Thyroid gland (tissue), 4 donors: ENCODE data around the gene SYT15B. TPM values are rescaled to one million over a fixed set of nuclear protein-coding genes. Genes with fewer than 3 reads are reported as not detected.
A peak's percentile ranks its signal among the peaks of the same experiment; 100 is the strongest.
"Not testable (repeated sequence)": the region's sequence is repeated elsewhere in the genome, so short reads cannot be mapped to it uniquely, and the experiment has no call there.

Experiments
- DNase-seq, 2 donors: peaks; one replicate each; pipeline ENCODE4 v3.0.0-alpha.2; 2019
- H3K27ac ChIP-seq, 3 donors: fragments of 200-600 bp; sonication (generic); 1 replicate in 2 of 3; 2 replicates in 1 of 3; pipeline ENCODE4 v1.5.1; 2016 to 2019; ENCODE audit warnings: mild to moderate bottlenecking in 1 of 3, moderate library complexity in 1 of 3
- H3K27me3 ChIP-seq: fragments of 200-600 bp; sonication (generic); one replicate; pipeline ENCODE4 v1.5.1; 2019
- H3K36me3 ChIP-seq, 2 donors: fragments of 200-600 bp; sonication (generic); one replicate each; pipeline ENCODE4 v1.5.1; 2016 to 2019
- H3K4me1 ChIP-seq, 2 donors: fragments of 200-600 bp; sonication (generic); one replicate each; pipeline ENCODE4 v1.5.1; 2017 to 2019
- H3K4me3 ChIP-seq, 3 donors: fragments of 200-600 bp; sonication (generic); replicated peaks in 1 of 3; 1 replicate in 2 of 3; 2 replicates in 1 of 3; pipeline ENCODE4 v1.5.1; 2016; ENCODE audit warnings: mild to moderate bottlenecking in 1 of 3
- H3K9me3 ChIP-seq: fragments of 200-600 bp; sonication (generic); one replicate; pipeline ENCODE4 v1.5.1; 2017
- CTCF ChIP-seq, 6 experiments: fragments of 200-600 bp in 3 of 6; fragments of 450-650 bp in 3 of 6; sonication (generic) in 3 of 6; IDR thresholded peaks; one replicate each; pipeline ENCODE4 v1.5.1; 2016 to 2019; ENCODE audit warnings: antibody characterized with exemption in 6 of 6, mild to moderate bottlenecking in 2 of 6, inconsistent platforms in 1 of 6, moderate library complexity in 1 of 6
- WGBS, 2 donors: methylation state at CpG; one replicate each; pipeline ENCODE4 v1.1.5; 2017; 5-methylcytosine and 5-hydroxymethylcytosine counted together
- intact Hi-C: fragments of 100-400 bp; cut with DNase I; formaldehyde crosslinking; loops from one replicate; pipeline ENCODE4 v1.15.1; 2023
- total RNA-seq, 4 donors: library from RNA; depleted of rRNA; stranded (reverse); fragments of >200 nt; gene quantifications; one replicate each; pipeline ENCODE4 v1.2.3, GENCODE V29; 2016

SYT15B gene
- total RNA-seq, 4 donors from 2014 or later, result 0.21 to 4.6 (median 2.1) TPM

GRCh38 chr10:47753871-47754270 is 9.5 kb downstream of the SYT15B start:
- H3K36me3 ChIP-seq, H3K27me3 ChIP-seq, H3K4me1 ChIP-seq, H3K9me3 ChIP-seq, intact Hi-C loops, H3K27ac ChIP-seq, H3K4me3 ChIP-seq, DNase-seq: not testable (repeated sequence)
- no CpG with 5 or more reads among the region's 24 CpGs for WGBS, 2 donors

GRCh38 chr10:47753176-47753575 is 10.2 kb downstream of the SYT15B start:
- H3K27ac ChIP-seq, H3K36me3 ChIP-seq, intact Hi-C loops, DNase-seq, H3K9me3 ChIP-seq, H3K4me3 ChIP-seq, H3K4me1 ChIP-seq, H3K27me3 ChIP-seq: not testable (repeated sequence)
- 79% methylated on average over 3 of the region's 3 CpGs; no CpG with 5 or more reads in 1 of the 2 donors for WGBS, 2 donors

GRCh38 chr10:47751821-47752220 is 11.6 kb downstream of the SYT15B start:
- H3K27ac ChIP-seq, H3K36me3 ChIP-seq, intact Hi-C loops, H3K27me3 ChIP-seq, H3K4me3 ChIP-seq, H3K9me3 ChIP-seq, DNase-seq, H3K4me1 ChIP-seq: not testable (repeated sequence)
- WGBS, 2 donors, result no CpG with 5 or more reads among the region's 3 CpGs

GRCh38 chr10:47750360-47750759 is 13.0 kb downstream of the SYT15B start:
- H3K4me1 ChIP-seq, H3K4me3 ChIP-seq, intact Hi-C loops, H3K27me3 ChIP-seq, H3K9me3 ChIP-seq, H3K36me3 ChIP-seq, DNase-seq, H3K27ac ChIP-seq: not testable (repeated sequence)
- WGBS, 2 donors, result no CpG with 5 or more reads among the region's 8 CpGs

GRCh38 chr10:47746780-47747376 is 16.5 kb downstream of the SYT15B start:
- intact Hi-C loops, H3K4me3 ChIP-seq, H3K4me1 ChIP-seq, H3K36me3 ChIP-seq, H3K27ac ChIP-seq, H3K9me3 ChIP-seq, H3K27me3 ChIP-seq: not testable (repeated sequence)
- peak; percentile 44 to 52 for DNase-seq
- WGBS, 2 donors, result 8 to 10% methylated on average over 3 of the region's 4 CpGs

- H3K4me1 ChIP-seq, intact Hi-C loops, H3K27me3 ChIP-seq, H3K27ac ChIP-seq, H3K4me3 ChIP-seq, H3K36me3 ChIP-seq, DNase-seq, H3K9me3 ChIP-seq: not testable (repeated sequence)
- WGBS, 2 donors, result 21 to 27% methylated on average over 1 to 2 of the region's 4 CpGs
Measured at GRCh38 chr10:47744881-47745280, 18.5 kb downstream of the SYT15B start.

GRCh38 chr10:47743611-47744550 is 19.5 kb downstream of the SYT15B start:
- H3K9me3 ChIP-seq, H3K27ac ChIP-seq, H3K36me3 ChIP-seq, intact Hi-C loops, H3K27me3 ChIP-seq, H3K4me1 ChIP-seq: not testable (repeated sequence)
- H3K4me3 ChIP-seq, result peak overlapping the region in 1 of 3 donors; percentile 23
- peak; percentile 22 to 40 for DNase-seq
- TF ChIP-seq CTCF (IDR thresholded peaks at IDR 0.05), result peak in 1 of 6 experiments; percentile 15
- WGBS, 2 donors, result 0 to 11% methylated on average over 7 to 10 of the region's 48 CpGs

- H3K4me3 ChIP-seq, DNase-seq, H3K9me3 ChIP-seq, H3K27me3 ChIP-seq, H3K27ac ChIP-seq, intact Hi-C loops, H3K4me1 ChIP-seq, H3K36me3 ChIP-seq: not testable (repeated sequence)
- WGBS, 2 donors, result 61 to 72% methylated on average over 2 of the region's 2 CpGs
Measured at GRCh38 chr10:47740868-47741267, 22.5 kb downstream of the SYT15B start.

- H3K36me3 ChIP-seq, DNase-seq, H3K27me3 ChIP-seq, intact Hi-C loops, H3K4me1 ChIP-seq, H3K9me3 ChIP-seq, H3K27ac ChIP-seq, H3K4me3 ChIP-seq: not testable (repeated sequence)
- 100% methylated on average over 1 of the region's 5 CpGs; no CpG with 5 or more reads in 1 of the 2 donors for WGBS, 2 donors
Measured at GRCh38 chr10:47730911-47731310, 32.5 kb downstream of the SYT15B start.

GRCh38 chr10:47725740-47726139 is 37.7 kb downstream of the SYT15B start:
- H3K27me3 ChIP-seq, DNase-seq, H3K36me3 ChIP-seq, H3K4me1 ChIP-seq, intact Hi-C loops, H3K27ac ChIP-seq, H3K4me3 ChIP-seq, H3K9me3 ChIP-seq: not testable (repeated sequence)
- no CpG with 5 or more reads among the region's 6 CpGs for WGBS, 2 donors

- intact Hi-C loops, H3K4me3 ChIP-seq, H3K4me1 ChIP-seq, H3K27ac ChIP-seq, DNase-seq, H3K27me3 ChIP-seq, H3K9me3 ChIP-seq, H3K36me3 ChIP-seq: not testable (repeated sequence)
- WGBS, 2 donors, result no CpG with 5 or more reads among the region's 3 CpGs
Measured at GRCh38 chr10:47725047-47725446, 38.3 kb downstream of the SYT15B start.

GRCh38 chr10:47724119-47724518 is 39.3 kb downstream of the SYT15B start:
- H3K4me1 ChIP-seq, intact Hi-C loops: not testable (repeated sequence)
- 76 to 91% methylated on average over 4 of the region's 6 CpGs for WGBS, 2 donors

More at GRCh38 chr10:47724119-47724518, 39.3 kb downstream of the SYT15B start:
- H3K36me3 ChIP-seq, H3K27me3 ChIP-seq, H3K9me3 ChIP-seq, H3K4me3 ChIP-seq, DNase-seq, H3K27ac ChIP-seq: not testable (repeated sequence)
